Measurements from ENCODE around the gene GRPR.
"Not testable (repeated sequence)": the region's sequence is repeated elsewhere in the genome, so short reads cannot be mapped to it uniquely, and the experiment has no call there.

- not testable (repeated sequence) for TF ChIP-seq ARNT2 (CRISPR knock-in tag; IDR thresholded peaks at IDR 0.05; ENCODE audit: low read depth); EZH2 (conservative IDR thresholded peaks at IDR 0.05; ENCODE audit: low read depth, low read length); GLI4 (CRISPR knock-in tag; IDR thresholded peaks at IDR 0.05; ENCODE audit: borderline replicate concordance); EP300 (IDR thresholded peaks at IDR 0.05; ENCODE audit: low read depth in 2 of 2, low read length in 2 of 2); EP300 (CRISPR knock-in tag; IDR thresholded peaks at IDR 0.05; ENCODE audit: borderline replicate concordance); RFX5 (IDR thresholded peaks at IDR 0.05; ENCODE audit: low read depth, low read length); CTCF (CRISPR knock-in tag; IDR thresholded peaks at IDR 0.05)
- TF ChIP-seq, protein P1, sequence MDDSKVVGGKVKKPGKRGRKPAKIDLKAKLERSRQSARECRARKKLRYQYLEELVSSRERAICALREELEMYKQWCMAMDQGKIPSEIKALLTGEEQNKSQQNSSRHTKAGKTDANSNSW (CRISPR knock-in tag; IDR thresholded peaks at IDR 0.05; ENCODE audit: borderline replicate concordance), result not testable (repeated sequence)
- TF ChIP-seq, protein P2, sequence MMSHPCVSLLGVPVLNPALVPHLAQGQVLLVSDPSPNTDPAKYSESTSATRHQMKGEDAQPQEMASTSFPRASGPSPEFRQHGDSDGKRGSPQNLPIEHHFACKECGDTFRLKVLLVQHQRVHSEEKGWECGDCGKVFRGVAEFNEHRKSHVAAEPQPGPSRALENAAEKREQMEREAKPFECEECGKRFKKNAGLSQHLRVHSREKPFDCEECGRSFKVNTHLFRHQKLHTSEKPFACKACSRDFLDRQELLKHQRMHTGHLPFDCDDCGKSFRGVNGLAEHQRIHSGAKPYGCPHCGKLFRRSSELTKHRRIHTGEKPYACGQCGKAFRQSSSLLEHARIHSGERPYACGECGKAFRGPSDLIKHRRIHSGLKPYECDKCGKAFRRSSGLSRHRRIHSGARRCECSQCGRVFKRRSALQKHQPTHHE (CRISPR knock-in tag; IDR thresholded peaks at IDR 0.05; ENCODE audit: borderline replicate concordance), result not testable (repeated sequence)
Observed at GRCh38 chrX:16161173-16161572, 37.8 kb downstream of the GRPR start.

Measured in HepG2 (cell line).